ENCODE data around the gene ULK3. TPM values are rescaled to one million over a fixed set of nuclear protein-coding genes. Genes with fewer than 3 reads are reported as not detected.
A peak's percentile ranks its signal among the peaks of the same experiment; 100 is the strongest.
"Not testable (repeated sequence)": the region's sequence is repeated elsewhere in the genome, so short reads cannot be mapped to it uniquely, and the experiment has no call there.

ULK3 gene, protein sequence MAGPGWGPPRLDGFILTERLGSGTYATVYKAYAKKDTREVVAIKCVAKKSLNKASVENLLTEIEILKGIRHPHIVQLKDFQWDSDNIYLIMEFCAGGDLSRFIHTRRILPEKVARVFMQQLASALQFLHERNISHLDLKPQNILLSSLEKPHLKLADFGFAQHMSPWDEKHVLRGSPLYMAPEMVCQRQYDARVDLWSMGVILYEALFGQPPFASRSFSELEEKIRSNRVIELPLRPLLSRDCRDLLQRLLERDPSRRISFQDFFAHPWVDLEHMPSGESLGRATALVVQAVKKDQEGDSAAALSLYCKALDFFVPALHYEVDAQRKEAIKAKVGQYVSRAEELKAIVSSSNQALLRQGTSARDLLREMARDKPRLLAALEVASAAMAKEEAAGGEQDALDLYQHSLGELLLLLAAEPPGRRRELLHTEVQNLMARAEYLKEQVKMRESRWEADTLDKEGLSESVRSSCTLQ
- 52.1 and 52.4 TPM in 2 replicates for total RNA-seq

DNA sequence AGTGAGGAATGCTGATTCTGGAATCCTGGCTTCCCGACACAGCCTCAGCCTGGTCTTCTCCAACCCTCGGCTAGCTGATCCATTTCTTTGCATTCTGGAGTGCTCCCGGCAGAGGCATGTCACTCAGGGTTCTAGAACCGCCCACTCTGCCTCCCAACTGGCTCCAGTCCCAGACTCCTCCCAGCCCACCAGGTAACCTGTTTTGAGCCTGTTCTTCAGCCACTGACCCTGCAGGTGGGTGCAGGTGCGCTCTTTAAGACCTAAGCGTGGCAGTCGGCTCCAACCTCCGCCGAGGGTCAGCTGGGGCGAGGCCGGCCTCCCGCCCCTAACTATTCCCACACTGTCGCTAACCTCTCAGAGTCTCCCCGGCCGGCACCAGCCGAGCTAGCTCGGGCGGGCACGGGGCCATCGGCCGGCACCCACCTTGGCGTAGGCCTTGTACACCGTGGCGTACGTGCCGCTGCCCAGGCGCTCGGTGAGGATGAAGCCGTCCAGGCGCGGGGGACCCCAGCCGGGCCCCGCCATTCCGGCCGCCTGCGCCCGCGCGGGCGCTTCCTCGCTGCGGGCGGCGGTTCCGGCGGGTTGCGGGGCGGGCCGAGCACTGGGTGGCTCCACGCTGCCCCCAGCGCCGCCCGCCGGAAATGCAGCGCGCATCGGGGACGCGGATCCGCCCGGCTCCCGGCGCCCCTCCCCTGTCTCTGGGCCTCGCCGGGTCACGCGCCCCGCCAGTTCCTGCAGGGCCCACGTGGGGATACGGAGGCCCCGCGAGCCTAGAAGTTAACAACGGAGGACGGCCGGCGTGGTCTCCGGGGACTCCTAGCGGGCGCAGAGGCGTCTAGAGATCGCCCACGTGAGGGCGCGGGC, at the start of gene ULK3:
Gene ULK3 (minus strand): TSS at position 576 of the 864 bp plus-strand sequence. CDS start 51 bp downstream, at position 525.
- Mint-ChIP-seq H3K4me3 (peak within 1 kb of the TSS; percentile 92), H3K4me1 (ENCODE audit: low read depth) (peaks cover 52% of the 10 kb centered on the region)
- DNase-seq (ENCODE audit: low spot score): peak; percentile 91

DNA sequence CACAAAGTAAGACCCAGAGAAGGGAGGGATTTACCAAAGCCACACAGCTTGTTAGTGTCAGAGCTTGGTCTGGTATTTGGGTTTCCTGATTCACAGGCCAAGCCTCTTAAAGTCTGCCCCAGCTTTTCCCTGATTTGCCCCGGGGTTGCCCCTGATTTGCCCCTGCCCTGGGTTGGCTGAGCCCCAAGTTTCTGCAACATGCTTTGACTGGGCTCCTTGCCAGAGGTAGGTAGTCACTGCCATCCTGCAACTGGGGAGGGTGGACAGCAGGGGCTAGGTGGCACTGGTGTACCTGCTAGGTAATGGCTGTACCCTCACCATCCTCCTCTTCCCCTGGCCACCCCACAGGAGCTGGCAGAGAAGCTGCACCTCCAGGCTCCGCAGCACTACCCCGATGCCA, 49.4 kb upstream of the ULK3 start:
- Mint-ChIP-seq H3K36me3 (ENCODE audit: low read depth) (peaks cover 30% of the 10 kb centered on the region), H3K9me3 (no peaks in the 10 kb centered on the region), H3K4me1 (ENCODE audit: low read depth) (peaks cover 47% of the 10 kb centered on the region), H3K4me3 (peak overlapping the region; percentile 56), H3K27ac (peak overlapping the region; percentile 34), H3K27me3 (ENCODE audit: insufficient read depth) (no peaks in the 10 kb centered on the region)
- intact Hi-C loops (cut with micrococcal nuclease): loop anchor here (5.0 kb wide), 1 partner anchor 110 kb away; the partner anchor contains the start of gene CSK
- DNase-seq (ENCODE audit: low spot score): no peak

More for the DNA sequence above, at the start of gene ULK3:
- Mint-ChIP-seq H3K27ac (peak within 1 kb of the TSS; percentile 98), H3K27me3 (ENCODE audit: insufficient read depth) (no peaks in the 10 kb centered on the region), H3K36me3 (ENCODE audit: low read depth) (peaks cover 29% of the 10 kb centered on the region), H3K9me3 (no peaks in the 10 kb centered on the region)
- intact Hi-C loops (cut with micrococcal nuclease): loop anchor here (1.0 to 5.0 kb wide), 8 partner anchors 17 to 146 kb away; partner anchors contain the start of genes COX5A, CPLX3, EDC3 and MPI

DNA sequence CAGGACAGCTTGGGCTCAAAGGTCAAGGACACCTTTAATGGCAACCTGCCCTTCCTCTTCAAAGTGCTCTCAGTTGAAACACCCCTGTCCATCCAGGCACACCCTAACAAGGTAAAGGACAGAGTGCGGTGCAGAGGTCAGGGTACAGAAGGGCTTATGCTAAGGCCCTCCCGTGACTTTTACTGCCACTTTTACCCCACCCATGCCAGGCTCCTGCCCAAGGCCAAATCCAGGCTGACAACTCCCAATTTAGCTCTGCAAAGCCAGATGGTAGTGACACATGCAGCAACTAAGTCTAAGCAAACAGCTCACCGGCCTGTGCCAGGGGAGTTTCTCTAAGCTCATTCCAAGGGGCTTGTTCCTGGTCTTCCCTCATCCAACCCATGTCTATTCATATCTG, 48.5 kb upstream of the ULK3 start:
- no peaks in the 10 kb centered on the region for H3K27me3 Mint-ChIP-seq (ENCODE audit: insufficient read depth)
- H3K4me1 Mint-ChIP-seq (ENCODE audit: low read depth): peaks cover 47% of the 10 kb centered on the region
- DNase-seq (ENCODE audit: low spot score): no peak
- peaks cover 30% of the 10 kb centered on the region for H3K36me3 Mint-ChIP-seq (ENCODE audit: low read depth)
- H3K9me3 Mint-ChIP-seq: no peaks in the 10 kb centered on the region
- H3K27ac Mint-ChIP-seq: no peak overlapping the region
- H3K4me3 Mint-ChIP-seq: peak overlapping the region; percentile 91
- intact Hi-C loops (cut with micrococcal nuclease): loop anchor here (5.0 kb wide), 1 partner anchor 109 kb away; the partner anchor contains the start of gene CSK

DNA sequence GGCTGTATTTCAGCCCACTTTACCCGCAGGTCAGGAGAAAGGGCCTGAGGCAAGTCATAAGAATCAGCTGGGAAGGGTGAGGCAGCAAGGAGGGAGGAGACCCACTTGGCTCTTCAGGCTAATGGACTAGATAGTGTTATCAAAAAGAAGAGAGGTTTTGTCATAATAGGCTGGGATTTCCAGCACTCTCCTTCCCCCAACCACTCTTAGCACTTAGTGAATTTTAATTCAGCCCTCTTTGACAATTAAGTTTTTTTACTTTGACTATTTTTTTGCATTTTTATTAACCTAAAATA, 47.7 kb upstream of the ULK3 start:
- peaks cover 47% of the 10 kb centered on the region for H3K4me1 Mint-ChIP-seq (ENCODE audit: low read depth)
- intact Hi-C loops (cut with micrococcal nuclease): loop anchor here (1.0 to 5.0 kb wide), 6 partner anchors 11 to 194 kb away; partner anchors contain the start of genes COX5A, CSK, EDC3 and FAM219B
- no peak for DNase-seq (ENCODE audit: low spot score)
- peak overlapping the region; percentile 91 for H3K4me3 Mint-ChIP-seq
- H3K36me3 Mint-ChIP-seq (ENCODE audit: low read depth): peaks cover 28% of the 10 kb centered on the region
- no peaks in the 10 kb centered on the region for H3K9me3 Mint-ChIP-seq
- no peaks in the 10 kb centered on the region for H3K27me3 Mint-ChIP-seq (ENCODE audit: insufficient read depth)
- peak overlapping the region; percentile 92 for H3K27ac Mint-ChIP-seq

DNA sequence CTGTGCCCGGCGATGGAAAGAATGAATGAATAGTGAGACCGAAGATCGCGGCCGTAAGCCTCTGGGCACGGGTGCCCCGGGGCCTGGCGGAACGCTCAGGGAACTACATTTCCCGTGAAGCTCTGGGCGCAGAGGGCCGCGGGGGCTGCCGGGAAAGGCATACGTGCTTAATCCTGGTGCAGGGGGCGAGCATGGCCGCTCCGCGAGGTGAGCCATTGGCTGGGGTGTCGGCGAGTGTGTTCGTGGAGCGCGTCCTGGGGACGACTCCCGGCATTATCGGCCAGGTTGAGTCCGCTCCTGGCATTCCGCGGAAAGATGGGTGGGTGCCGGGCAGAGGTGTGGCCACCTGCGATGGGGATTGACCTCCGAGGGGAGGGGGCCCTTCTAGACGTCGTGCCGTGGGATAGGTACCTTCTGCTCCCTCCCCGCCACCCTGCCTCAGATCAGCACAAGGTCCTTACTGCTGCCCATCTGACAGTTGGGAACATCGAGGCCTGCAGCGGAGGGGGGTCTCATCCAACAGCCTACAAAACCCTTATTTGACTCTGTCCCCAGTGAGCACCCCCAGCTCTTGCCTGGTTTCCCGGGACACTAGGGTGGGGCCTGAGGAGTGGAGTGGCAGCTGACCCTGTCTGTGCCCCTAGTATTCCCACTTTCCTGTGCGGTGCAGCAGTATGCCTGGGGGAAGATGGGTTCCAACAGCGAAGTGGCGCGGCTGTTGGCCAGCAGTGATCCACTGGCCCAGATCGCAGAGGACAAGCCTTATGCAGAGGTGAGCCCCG, 47.1 kb upstream of the ULK3 start, which contains the start of gene MPI:
Gene MPI (plus strand): TSS at position 160 of the 782 bp plus-strand sequence. CDS start 32 bp downstream, at position 192.
- Mint-ChIP-seq H3K4me1 (ENCODE audit: low read depth) (peaks cover 47% of the 10 kb centered on the region), H3K27me3 (ENCODE audit: insufficient read depth) (no peaks in the 10 kb centered on the region), H3K4me3 (peak within 1 kb of the TSS; percentile 91), H3K36me3 (ENCODE audit: low read depth) (peaks cover 27% of the 10 kb centered on the region), H3K9me3 (no peaks in the 10 kb centered on the region), H3K27ac (peak within 1 kb of the TSS; percentile 92)
- peak; percentile 82 for DNase-seq (ENCODE audit: low spot score)
- intact Hi-C loops (cut with micrococcal nuclease): loop anchor here (1.0 to 5.0 kb wide), 7 partner anchors 11 to 194 kb away; partner anchors contain the start of genes COX5A, CSK, EDC3 and FAM219B

DNA sequence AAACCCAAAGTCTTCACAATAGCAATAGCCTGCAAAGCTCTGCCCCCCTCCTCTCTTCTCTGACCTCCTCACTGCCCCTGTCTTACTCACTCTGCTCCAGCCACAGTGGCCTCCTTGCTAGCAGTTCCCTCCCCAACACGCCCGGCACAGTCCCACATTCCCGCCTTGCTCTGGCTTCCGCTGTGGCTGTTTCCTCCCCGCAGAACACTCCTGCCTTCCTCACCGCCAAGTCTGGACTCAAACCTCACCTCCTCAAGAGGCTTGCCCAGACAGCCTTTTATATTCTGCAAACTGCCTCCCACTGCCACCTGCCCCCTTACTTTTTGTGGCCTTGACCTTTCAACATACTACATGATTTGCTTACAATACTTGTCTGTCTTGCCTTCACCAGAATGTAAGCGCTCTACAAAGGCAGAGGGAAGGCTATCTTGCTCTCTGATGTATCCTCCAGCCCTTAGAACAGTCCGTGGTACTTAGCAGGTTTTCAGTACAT, 46.5 kb upstream of the ULK3 start:
- peak overlapping the region; percentile 91 for H3K4me3 Mint-ChIP-seq
- no peaks in the 10 kb centered on the region for H3K27me3 Mint-ChIP-seq (ENCODE audit: insufficient read depth)
- peaks cover 50% of the 10 kb centered on the region for H3K4me1 Mint-ChIP-seq (ENCODE audit: low read depth)
- H3K36me3 Mint-ChIP-seq (ENCODE audit: low read depth): peaks cover 27% of the 10 kb centered on the region
- no peak for DNase-seq (ENCODE audit: low spot score)
- intact Hi-C loops (cut with micrococcal nuclease): loop anchor here (1.0 kb wide), 1 partner anchor 16 kb away; the partner anchor contains the start of gene SCAMP2
- no peaks in the 10 kb centered on the region for H3K9me3 Mint-ChIP-seq
- peak overlapping the region; percentile 92 for H3K27ac Mint-ChIP-seq

DNA sequence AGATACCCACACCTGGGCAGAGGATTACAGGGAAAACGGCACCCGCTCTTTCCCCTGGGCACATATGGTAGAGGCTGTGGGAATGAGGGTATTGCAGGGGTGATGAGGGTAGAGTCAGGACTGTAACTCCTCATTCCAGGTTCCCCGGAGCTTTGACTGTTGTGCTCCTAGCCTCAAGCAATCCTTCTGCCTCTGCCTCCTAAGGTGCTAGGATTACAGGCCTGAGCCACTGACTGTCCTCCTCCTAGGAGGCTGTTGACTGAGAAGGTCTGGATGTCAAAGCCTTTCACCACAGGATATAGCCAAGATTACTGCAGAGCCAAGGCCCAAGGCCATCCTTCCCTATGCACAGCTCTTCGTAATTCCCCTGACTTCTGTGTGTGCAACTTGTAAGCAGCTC, 45.8 kb upstream of the ULK3 start:
- Mint-ChIP-seq H3K4me3 (peak overlapping the region; percentile 91), H3K4me1 (ENCODE audit: low read depth) (peaks cover 54% of the 10 kb centered on the region), H3K9me3 (no peaks in the 10 kb centered on the region), H3K36me3 (ENCODE audit: low read depth) (peaks cover 25% of the 10 kb centered on the region), H3K27me3 (ENCODE audit: insufficient read depth) (no peaks in the 10 kb centered on the region), H3K27ac (peak overlapping the region; percentile 92)
- intact Hi-C loops (cut with micrococcal nuclease): loop anchor here (1.0 kb wide), 1 partner anchor 15 kb away; the partner anchor contains the start of gene SCAMP2
- DNase-seq (ENCODE audit: low spot score): no peak

DNA sequence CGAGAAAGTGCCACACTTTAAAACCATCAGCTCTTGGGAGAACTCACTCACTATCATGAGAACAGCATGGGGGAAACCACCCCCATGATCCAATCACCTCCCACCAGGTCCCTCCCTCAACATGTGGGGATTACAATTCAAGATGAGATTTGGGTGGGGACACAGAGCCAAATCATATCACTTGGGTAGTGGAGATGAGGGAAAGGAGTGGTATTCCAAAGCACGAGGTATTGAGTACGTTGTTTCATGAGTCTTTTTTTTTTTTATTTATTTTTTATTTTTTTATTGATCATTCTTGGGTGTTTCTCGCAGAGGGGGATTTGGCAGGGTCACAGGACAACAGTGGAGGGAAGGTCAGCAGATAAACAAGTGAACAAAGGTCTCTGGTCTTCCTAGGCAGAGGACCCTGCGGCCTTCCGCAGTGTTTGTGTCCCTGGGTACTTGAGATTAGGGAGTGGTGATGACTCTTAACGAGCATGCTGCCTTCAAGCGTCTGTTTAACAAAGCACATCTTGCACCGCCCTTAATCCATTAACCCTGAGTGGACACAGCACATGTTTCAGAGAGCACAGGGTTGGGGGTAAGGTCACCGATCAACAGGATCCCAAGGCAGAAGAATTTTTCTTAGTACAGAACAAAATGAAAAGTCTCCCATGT, 44.7 kb upstream of the ULK3 start:
- intact Hi-C loops (cut with micrococcal nuclease); H3K9me3 Mint-ChIP-seq; DNase-seq (ENCODE audit: low spot score); H3K27me3 Mint-ChIP-seq (ENCODE audit: insufficient read depth); H3K4me3 Mint-ChIP-seq: not testable (repeated sequence)
- Mint-ChIP-seq H3K4me1 (ENCODE audit: low read depth) (peaks cover 44% of the 10 kb centered on the region), H3K36me3 (ENCODE audit: low read depth) (peaks cover 15% of the 10 kb centered on the region), H3K27ac (peak overlapping the region; percentile 21)

DNA sequence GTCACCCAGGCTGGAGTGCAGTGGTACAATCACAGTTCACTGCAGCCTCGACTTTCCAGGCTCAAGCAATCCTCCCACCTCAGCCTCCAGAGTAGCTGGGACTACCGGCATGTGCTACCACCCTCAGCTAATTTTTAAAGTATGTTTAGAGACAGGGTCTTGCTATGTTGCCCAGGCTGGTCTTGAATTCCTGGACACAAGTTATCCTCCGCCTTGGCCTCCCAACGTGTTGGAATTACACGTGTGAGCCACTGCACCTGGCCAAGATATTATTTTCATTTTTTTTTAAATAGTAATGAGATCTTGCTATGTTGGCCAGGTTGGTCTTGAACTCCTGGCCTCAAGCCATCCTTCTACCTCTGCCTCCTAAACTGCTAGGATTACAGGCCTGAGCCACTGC, 42.5 kb upstream of the ULK3 start:
- Mint-ChIP-seq H3K27me3 (ENCODE audit: insufficient read depth) (no peaks in the 10 kb centered on the region), H3K9me3 (peaks cover 6% of the 10 kb centered on the region), H3K36me3 (ENCODE audit: low read depth) (peaks cover under 1% of the 10 kb centered on the region), H3K27ac (no peak overlapping the region), H3K4me3 (no peak overlapping the region), H3K4me1 (ENCODE audit: low read depth) (peaks cover 26% of the 10 kb centered on the region)
- DNase-seq (ENCODE audit: low spot score): no peak
- intact Hi-C loops (cut with micrococcal nuclease): no loop called here

DNA sequence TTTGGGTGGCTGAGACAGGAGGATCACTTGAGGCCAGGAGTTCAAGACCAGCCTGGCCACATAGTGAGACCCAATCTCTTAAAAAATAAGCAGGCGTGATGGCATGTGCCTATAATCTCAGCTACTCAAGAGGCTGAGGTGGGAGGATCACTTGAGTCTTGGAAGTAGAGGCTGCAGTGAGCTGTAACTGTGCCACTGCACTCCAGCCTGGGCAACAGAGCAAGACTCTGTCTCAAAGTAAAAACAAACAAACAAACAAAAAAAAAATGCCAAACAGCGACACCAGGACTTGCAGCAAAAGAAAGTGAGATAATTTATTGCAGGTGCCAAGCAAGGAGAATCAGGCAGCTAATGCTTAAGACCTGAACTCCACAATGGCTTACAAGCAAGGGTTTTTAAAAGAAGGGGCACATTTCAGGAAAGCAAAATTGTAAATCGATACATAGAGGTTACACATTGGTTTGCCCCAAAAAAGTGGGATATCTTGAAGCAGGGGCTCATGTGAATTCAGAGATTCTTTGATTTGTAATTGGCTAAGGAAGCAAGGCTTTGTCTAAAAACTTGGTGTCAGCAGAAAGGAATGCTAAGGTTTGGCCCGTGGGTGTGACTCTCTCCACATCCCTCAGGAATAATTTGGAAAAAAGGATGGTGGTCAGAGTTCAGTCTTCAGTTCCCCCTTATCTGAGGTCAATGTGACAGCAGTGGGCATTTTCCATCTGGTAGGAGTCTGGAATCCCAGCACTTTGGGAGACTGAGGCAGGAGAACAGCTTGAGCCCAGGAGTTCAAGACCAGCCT, 41.7 kb upstream of the ULK3 start:
- intact Hi-C loops (cut with micrococcal nuclease): no loop called here
- no peaks in the 10 kb centered on the region for H3K36me3 Mint-ChIP-seq (ENCODE audit: low read depth)
- H3K27ac Mint-ChIP-seq: no peak overlapping the region
- peaks cover 21% of the 10 kb centered on the region for H3K4me1 Mint-ChIP-seq (ENCODE audit: low read depth)
- peaks cover 6% of the 10 kb centered on the region for H3K9me3 Mint-ChIP-seq
- H3K27me3 Mint-ChIP-seq (ENCODE audit: insufficient read depth): no peaks in the 10 kb centered on the region
- DNase-seq (ENCODE audit: low spot score): no peak
- H3K4me3 Mint-ChIP-seq: no peak overlapping the region

DNA sequence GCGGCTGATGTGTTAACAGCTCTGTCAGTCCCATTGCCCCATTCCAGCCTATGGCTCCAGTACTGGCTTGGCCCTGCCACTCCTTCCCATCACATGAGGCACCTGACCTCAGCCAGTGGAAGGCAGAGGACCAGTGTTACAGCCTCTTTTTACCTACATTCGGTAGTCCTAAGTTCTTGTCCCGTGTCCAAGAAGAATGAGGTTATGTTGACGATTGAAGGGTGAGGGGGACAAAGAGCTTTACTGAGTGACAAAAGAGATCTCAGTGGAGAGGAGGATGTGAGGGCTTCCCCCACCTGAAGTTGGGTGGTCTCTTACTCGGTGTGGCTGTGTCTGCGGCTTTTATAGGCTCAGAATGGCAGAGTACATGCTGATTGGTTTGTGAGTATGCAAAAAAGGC, 39.6 kb upstream of the ULK3 start:
- no peak overlapping the region for H3K4me3 Mint-ChIP-seq
- peaks cover 6% of the 10 kb centered on the region for H3K9me3 Mint-ChIP-seq
- no peaks in the 10 kb centered on the region for H3K36me3 Mint-ChIP-seq (ENCODE audit: low read depth)
- intact Hi-C loops (cut with micrococcal nuclease): no loop called here
- H3K27me3 Mint-ChIP-seq (ENCODE audit: insufficient read depth): no peaks in the 10 kb centered on the region
- no peak overlapping the region for H3K27ac Mint-ChIP-seq
- H3K4me1 Mint-ChIP-seq (ENCODE audit: low read depth): peaks cover 10% of the 10 kb centered on the region
- no peak for DNase-seq (ENCODE audit: low spot score)
